Activated gamma-delta T cell treated with Interleukin-2 at 50 U/mL for 16 hours (primary cell): ENCODE measurements around the gene SLC5A10.

ENCODE experiments used
- DNase-seq: peaks from one replicate; pipeline ENCODE4 v3.0.0-alpha.2; 2020

Gene SLC5A10

GRCh38 chr17:18965530-18966236 is 13.7 kb downstream of the SLC5A10 start:
- no peak for DNase-seq

DNA sequence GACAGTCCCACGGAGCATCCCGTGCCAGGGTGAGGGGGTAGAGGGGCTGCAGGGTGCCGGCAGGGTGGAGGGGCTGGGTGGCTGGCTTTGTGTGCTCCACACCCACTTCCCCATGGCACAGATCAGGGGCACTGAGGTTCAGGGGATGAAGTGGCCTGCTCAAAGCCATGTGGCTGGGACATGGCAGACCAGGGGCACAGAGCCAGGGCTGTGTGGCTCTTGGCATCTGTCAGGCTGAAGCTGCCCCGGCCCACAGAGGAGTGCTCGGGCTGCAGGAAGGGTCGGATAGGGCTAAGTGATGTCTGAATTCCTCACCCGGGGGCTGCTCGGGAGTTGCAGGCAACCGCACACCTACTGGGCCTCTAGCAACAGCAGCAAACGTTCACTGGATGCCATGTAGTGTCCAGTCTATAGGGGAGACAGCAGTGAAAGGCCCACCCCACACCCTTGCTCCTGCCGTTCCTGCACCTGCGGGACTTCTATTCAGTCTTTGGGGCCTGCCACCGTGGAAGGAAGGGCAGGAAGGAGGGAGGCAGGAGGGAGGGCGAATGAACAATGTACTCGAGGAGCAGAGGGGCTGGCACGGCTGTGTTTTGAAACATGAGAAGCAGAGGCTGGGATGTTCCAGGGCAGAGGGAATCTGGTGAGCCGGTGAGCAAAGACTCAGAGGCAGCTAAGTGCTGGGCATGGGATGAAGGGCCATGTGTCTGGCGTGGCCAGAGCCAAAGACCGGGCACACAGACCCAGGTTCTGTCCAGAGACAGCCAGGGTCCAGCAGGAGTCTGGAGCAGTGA is 15.1 kb downstream of the SLC5A10 start:
- DNase-seq, result no peak

DNA sequence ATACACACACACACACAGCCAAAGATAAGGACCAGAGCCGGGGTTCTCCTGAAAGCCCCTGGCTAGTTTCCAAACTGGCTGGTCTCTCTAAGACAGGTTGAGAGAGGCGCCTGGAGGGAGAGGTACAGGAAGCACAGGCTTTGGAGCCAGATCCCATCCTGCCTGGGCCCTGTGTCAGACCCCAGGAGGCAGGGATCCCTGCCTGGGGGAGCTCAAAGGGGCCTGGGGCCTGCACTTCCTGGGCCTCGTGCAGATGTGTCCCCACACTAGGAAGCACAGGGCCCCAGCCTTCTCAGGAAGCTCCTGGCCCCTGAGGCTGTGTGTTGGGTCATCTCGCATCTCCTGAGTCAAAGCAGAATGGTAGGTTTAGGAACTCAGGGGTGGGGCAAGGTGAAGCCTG is 16.0 kb downstream of the SLC5A10 start:
- no peak for DNase-seq

DNA sequence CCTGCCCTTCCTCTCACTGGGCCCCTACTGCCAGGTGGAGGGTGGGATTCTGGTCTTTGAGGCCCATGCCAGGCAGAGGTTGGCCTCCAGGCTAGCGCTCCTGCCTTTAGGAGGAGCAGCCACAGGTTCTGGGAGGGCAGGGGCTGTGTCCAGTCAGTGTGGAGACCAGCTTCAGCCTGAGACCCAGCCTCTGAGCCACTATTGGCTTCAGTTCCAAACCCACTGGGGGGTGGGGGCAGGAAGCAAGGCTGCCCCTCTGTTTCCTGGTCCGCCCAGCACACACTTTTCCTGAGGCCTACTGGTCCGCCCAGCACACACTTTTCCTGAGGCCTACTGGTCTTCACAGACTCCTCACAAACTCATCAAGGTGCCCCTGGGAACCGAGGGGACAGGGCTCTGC is 16.4 kb downstream of the SLC5A10 start:
- no peak for DNase-seq

DNA sequence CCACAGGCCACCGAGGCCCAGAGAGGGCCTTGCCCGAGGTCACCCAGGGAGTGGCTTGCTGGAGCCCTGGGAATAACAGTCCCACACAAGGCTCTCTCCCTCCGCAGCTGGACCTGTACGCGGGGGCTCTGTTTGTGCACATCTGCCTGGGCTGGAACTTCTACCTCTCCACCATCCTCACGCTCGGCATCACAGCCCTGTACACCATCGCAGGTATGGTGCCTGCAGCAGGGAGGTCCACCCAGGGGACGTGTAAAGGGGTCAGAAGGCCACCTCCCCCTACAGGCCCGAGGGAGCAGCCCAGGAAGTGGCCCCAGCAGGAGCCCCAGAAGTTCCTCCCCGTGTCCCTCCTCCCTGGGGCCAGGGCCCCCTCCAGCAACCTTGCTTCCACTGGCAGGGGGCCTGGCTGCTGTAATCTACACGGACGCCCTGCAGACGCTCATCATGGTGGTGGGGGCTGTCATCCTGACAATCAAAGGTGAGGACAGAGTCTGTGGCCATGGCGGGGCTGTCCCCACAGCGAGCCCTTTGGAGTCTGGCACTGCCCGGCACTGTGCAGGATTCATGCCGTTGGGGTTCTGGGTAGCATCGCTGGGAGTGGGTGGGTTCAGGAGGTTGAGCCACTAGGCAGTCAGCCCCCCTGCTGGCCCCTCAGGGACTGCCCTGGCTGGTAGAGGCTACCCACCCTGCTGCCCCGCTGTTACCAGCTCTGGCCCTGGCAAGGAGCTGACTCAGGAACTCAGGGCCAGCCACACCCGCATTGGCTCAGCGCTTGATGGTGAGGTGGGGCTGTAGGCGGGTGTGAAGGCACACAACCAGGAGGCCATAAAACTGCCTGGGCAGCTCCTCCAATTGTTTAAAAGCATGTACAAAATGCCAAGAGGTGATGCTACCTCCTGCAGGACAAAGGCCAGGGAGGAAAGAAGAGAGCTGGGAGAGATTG is 17.3 kb downstream of the SLC5A10 start:
- DNase-seq, result no peak

- no peak for DNase-seq
Measured at GRCh38 chr17:18970582-18971480, 18.9 kb downstream of the SLC5A10 start.

DNA sequence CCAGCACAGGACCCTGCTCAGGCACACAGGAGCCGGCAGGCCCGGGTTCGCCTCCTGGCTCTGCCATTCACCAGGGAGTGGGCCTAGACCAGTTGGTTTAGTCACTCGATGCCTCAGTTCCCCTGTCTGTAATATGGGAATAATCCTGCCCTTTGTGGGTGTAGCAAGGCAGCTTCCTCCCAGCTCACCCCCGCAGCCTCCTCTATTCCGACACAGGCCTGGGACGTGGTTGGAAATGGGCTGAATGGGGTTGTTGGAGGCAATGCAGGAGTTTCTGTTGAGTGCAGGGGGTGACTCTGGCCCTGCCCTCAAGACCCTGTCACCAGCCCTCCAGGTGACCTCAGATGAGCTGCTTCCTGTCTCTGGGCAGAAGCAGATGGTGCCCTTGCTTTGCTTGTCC is 19.8 kb downstream of the SLC5A10 start:
- DNase-seq, result no peak

DNA sequence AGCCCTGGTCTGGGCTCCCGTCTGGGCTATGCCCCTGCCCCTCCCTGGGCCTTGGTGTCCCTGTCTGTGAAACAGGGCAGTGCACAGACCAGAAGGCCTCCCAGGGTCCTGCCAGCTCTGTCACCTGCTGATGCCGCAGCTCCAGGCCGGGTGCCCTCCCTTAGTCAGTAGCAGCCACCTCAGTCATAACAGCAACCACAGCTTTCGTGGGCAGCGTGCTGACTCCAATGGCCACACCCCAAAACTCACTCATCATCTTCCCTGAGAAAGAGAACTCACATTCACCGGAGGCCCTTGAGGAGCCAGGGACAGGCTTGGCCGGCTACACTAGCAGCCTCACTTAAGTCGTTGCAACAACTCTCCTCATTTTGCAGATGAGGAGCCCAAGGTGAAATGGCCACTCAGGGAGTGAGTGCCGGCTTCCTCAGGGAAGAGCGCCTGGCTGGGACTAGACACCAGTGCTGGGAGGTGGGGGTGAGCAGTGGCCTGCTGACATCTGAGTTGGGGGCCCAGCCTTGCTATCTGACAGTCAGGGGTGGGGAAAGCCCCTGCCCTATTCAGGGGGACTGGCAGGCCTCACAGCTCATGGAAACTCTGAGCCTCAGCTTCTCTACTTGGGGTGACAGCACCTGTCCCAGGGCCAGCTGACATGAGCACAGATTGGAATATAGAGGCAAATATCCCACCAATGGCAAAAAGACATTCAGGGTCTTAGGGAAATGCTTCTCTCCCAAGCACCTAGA is 22.6 kb downstream of the SLC5A10 start:
- no peak for DNase-seq

DNA sequence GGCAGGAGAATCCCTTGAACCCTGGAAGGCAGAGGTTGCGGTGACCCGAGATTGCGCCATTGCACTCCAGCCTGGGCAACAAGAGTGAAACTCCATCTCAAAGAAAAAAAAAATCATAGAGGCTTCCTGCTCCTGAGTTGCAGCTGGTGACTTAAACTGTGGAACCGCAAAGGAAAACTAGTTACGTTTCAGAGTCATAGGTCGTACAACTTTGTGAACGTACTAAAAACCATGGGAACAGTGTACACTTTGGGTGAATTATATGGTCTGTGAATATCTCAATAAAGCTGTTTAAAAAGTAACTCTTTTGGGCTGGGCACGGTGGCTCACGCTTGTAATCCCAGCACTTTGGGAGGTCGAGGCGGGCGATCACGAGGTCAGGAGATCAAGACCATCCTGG is 23.6 kb downstream of the SLC5A10 start:
- DNase-seq, result no peak

DNA sequence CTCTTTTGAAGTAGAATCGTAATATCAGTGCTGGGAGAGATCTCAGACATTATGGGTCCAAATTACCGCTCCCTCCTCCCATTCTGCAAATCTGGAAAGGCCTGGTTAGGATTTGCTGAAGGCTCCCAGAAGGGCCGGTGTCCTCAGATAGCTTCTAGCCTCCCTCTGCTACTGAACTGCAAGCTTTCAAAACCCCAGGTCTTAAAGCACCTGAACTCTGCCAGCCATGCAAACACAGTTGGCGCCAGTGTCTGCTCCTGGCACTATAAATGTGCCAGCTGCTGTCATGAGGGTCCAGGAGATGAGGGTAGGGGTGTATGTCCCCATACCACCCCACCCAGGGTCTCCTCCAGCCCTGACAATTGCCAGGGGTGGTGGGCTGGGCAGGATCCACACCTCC is 24.2 kb downstream of the SLC5A10 start:
- DNase-seq, result no peak

GRCh38 chr17:18977021-18977420 is 25.1 kb downstream of the SLC5A10 start:
- DNase-seq, result no peak

- DNase-seq, result no peak
Measured at GRCh38 chr17:18977646-18978045, 25.7 kb downstream of the SLC5A10 start.

- no peak for DNase-seq
Measured at GRCh38 chr17:18978050-18978449, 26.1 kb downstream of the SLC5A10 start.

DNA sequence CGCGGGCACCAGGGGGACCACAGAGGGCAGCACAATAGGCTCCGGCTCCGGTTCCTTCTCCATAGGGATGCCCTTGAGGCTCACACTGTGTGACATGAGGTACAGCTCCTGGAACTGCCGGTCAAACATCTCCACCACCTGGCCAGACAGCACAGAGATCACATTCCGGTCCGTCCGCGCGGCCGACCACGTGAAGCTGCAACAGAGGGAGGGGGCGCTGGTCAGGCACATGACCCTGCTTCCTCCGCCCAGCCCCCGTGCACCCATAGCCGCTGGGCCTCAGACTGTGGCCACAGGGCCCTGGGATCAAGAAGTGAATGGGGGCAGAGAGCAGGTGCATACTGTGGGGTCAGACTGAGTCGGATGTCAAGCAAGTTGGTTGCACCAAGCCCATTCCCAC is 26.7 kb downstream of the SLC5A10 start:
- no peak for DNase-seq

GRCh38 chr17:18980682-18981334 is 28.8 kb downstream of the SLC5A10 start:
- DNase-seq, result no peak

- DNase-seq, result no peak
Measured at GRCh38 chr17:18981335-18981641, 29.3 kb downstream of the SLC5A10 start.

- no peak for DNase-seq
Measured at GRCh38 chr17:18981642-18982424, 29.9 kb downstream of the SLC5A10 start.

- DNase-seq, result no peak
Measured at GRCh38 chr17:18984273-18985114, 32.5 kb downstream of the SLC5A10 start.

GRCh38 chr17:18985475-18985874 is 33.5 kb downstream of the SLC5A10 start:
- no peak for DNase-seq
